CD4-positive, alpha-beta memory T cell (primary cell): ENCODE data around the gene STK40. TPM values are rescaled to one million over a fixed set of nuclear protein-coding genes. Genes with fewer than 3 reads are reported as not detected.

Source experiments
- CTCF ChIA-PET: fragments of 350-600 bp; sonication (Branson Sonifier 250); formaldehyde crosslinking; loops from one replicate; lab custom pipeline; 2021; ENCODE audit warnings: inconsistent platforms; ENCODE audit not compliant: partially characterized antibody; lab: Charles Lee
- POLR2A ChIA-PET: fragments of 350-600 bp; sonication (Branson Sonifier 250); formaldehyde crosslinking; loops from one replicate; lab custom pipeline; 2021; ENCODE audit not compliant: partially characterized antibody; lab: Charles Lee
- DNase-seq, 5 donors: peaks; one replicate each; pipeline versions ENCODE4 v3.0.0 to v3.0.0-alpha.2; 2020 to 2022; ENCODE audit warnings: mixed read lengths in 1 of 5
- H3K27ac ChIP-seq: one replicate; pipeline ENCODE4 v1.7.0; 2013; ENCODE audit warnings: low read depth, low read length
- H3K27me3 ChIP-seq: 2 replicates; pipeline ENCODE4 v1.7.0; 2013; ENCODE audit warnings: mild to moderate bottlenecking, low read length, moderate library complexity; ENCODE audit not compliant: insufficient read depth
- H3K36me3 ChIP-seq: 2 replicates; pipeline ENCODE4 v1.7.0; 2013; ENCODE audit warnings: mild to moderate bottlenecking, low read length, moderate library complexity; ENCODE audit not compliant: insufficient read depth
- H3K4me1 ChIP-seq: 2 replicates; pipeline ENCODE4 v1.7.0; 2013; ENCODE audit warnings: mild to moderate bottlenecking, low read length, moderate library complexity; ENCODE audit not compliant: insufficient read depth
- H3K4me3 ChIP-seq, 2 donors: one replicate each; pipeline ENCODE4 v1.7.0; 2013; ENCODE audit warnings: low read length in 2 of 2, mild to moderate bottlenecking in 1 of 2
- H3K9me3 ChIP-seq, 2 donors: one replicate each; pipeline ENCODE4 v1.7.0; 2013; ENCODE audit warnings: low read length in 2 of 2, control low read depth in 1 of 2; ENCODE audit not compliant: control insufficient read depth in 1 of 2
- H3K27ac Mint-ChIP-seq, 7 donors: one replicate each; pipeline ENCODE4 v1.8.0; 2020 to 2021; ENCODE audit warnings: mixed read lengths in 7 of 7, mild to moderate bottlenecking in 6 of 7, inconsistent platforms in 3 of 7, moderate library complexity in 3 of 7
- H3K27me3 Mint-ChIP-seq, 2 donors: one replicate each; pipeline ENCODE4 v1.8.0; 2020 to 2021; ENCODE audit warnings: mixed read lengths in 2 of 2
- H3K36me3 Mint-ChIP-seq, 2 donors: one replicate each; pipeline ENCODE4 v1.8.0; 2020 to 2021; ENCODE audit warnings: mixed read lengths in 2 of 2, inconsistent platforms in 1 of 2, mild to moderate bottlenecking in 1 of 2
- H3K4me1 Mint-ChIP-seq, 4 donors: one replicate each; pipeline ENCODE4 v1.8.0; 2020 to 2021; ENCODE audit warnings: mixed read lengths in 4 of 4, mild to moderate bottlenecking in 1 of 4
- H3K4me3 Mint-ChIP-seq, 8 donors: one replicate each; pipeline ENCODE4 v1.8.0; 2020 to 2021; ENCODE audit warnings: mixed read lengths in 8 of 8, mild to moderate bottlenecking in 7 of 8, moderate library complexity in 6 of 8, inconsistent platforms in 3 of 8
- H3K9me3 Mint-ChIP-seq, 8 donors: one replicate each; pipeline ENCODE4 v1.8.0; 2020 to 2021; ENCODE audit warnings: mixed read lengths in 8 of 8, mild to moderate bottlenecking in 5 of 8, inconsistent platforms in 3 of 8, moderate library complexity in 1 of 8
- intact Hi-C: fragments of 100-400 bp; cut with micrococcal nuclease; formaldehyde crosslinking; loops from one replicate; pipeline ENCODE4 v1.15.1; 2023
- polyA plus RNA-seq, 2 donors: library from polyadenylated mRNA; unstranded; fragments of 300-500 nt; fragmentation: Illumina TruSeq; gene quantifications; one replicate each; pipeline ENCODE4 v1.2.3, GENCODE V29; 2021
- total RNA-seq, 2 experiments: library from RNA; stranded (reverse); gene quantifications; one replicate each; pipeline ENCODE4 v1.2.3, GENCODE V29; 2021

Gene STK40
- total and polyA plus RNA-seq, 4 experiments from 2014 or later: 26.6 to 57.4 (median 51.0) TPM

DNA sequence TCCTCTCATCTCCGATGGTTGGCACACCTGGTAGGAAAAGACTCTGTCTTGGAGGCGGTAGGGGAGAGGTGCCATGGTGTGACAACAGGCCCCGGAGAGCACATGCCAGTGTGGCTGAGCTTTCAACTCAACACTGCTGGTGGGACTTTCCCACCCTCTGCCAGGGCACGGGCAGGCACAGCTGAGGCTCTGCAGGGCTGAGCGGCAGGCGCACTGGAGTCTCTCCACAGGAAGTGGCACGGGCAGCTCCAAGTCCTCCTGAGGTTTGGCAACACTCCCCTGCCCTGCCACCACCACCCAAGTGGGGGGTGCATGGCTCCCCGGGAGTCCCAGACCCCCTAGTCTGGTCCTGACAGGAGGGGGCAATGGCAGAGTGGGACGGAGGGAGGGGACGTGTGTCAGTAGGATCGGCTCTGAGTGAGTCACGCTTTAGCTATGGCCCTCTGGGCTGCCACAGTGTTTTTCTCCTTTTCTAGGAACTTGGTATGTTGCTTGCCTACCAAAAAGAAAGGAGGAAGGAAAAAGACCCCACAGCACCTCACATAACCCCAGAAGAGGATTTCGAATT lies 35.0 kb downstream of the STK40 start:
- ChIA-PET CTCF (interaction anchor here (0.6 to 15.0 kb wide), 8 partner anchors 8 to 109 kb away, joined by 3 to 107 read pairs (median 5); partner anchors contain the start of gene LSM10), POLR2A (interaction anchor here (0.7 to 8.7 kb wide), 7 partner anchors 8 to 1509 kb away, joined by 3 to 73 read pairs (median 5); partner anchors contain the start of genes LSM10 and STK40)
- peaks cover 24% of the 10 kb centered on the region for H3K4me1 ChIP-seq
- peaks cover 10 to 37% (median 22%) of the 10 kb centered on the region in 4 donors for H3K4me1 Mint-ChIP-seq
- peak overlapping the region; percentile 66 to 91 (median 83) for H3K27ac Mint-ChIP-seq
- H3K9me3 ChIP-seq: no peaks in the 10 kb centered on the region
- H3K4me3 ChIP-seq: no peak overlapping the region
- H3K27me3 Mint-ChIP-seq: no peaks in the 10 kb centered on the region
- peak; percentile 42 to 82 (median 53) for DNase-seq
- peaks cover 26 to 65% of the 10 kb centered on the region in 2 donors for H3K36me3 Mint-ChIP-seq
- intact Hi-C loops: loop anchor here (1.0 to 2.0 kb wide), 2 partner anchors 18 to 36 kb away; no protein-coding TSS in a partner anchor
- no peaks in the 10 kb centered on the region for H3K27me3 ChIP-seq
- H3K36me3 ChIP-seq: peaks cover 53% of the 10 kb centered on the region
- H3K9me3 Mint-ChIP-seq: no peaks in the 10 kb centered on the region
- peak overlapping the region in 7 of 8 donors; percentile 10 to 66 (median 58) for H3K4me3 Mint-ChIP-seq
- H3K27ac ChIP-seq: peak overlapping the region; percentile 19

DNA sequence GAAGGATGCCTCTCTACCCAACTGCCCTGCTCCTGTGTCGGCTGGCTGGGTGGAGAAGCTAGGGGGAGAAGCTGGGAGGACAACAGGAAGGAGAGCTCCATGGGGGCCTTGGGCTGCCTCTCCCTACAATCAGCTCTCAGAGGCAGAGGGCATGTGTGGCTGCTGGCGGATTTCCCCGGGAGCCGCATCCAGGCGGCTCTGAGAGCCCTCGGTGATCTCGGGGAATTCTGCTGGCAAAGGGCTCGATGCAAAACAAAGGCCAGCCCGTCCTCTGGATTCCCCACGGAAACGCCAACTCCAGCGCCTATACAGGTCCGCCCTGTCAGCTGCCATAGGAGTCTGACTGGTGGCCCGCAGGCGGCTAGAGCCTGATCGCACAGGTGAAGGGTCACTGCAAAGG lies 35.9 kb downstream of the STK40 start:
- peaks cover 10 to 40% (median 23%) of the 10 kb centered on the region in 4 donors for H3K4me1 Mint-ChIP-seq
- peak overlapping the region in 2 of 7 donors; percentile 64 to 85 for H3K27ac Mint-ChIP-seq
- H3K27ac ChIP-seq: no peak overlapping the region
- H3K27me3 Mint-ChIP-seq: no peaks in the 10 kb centered on the region
- no peaks in the 10 kb centered on the region for H3K9me3 ChIP-seq
- H3K9me3 Mint-ChIP-seq: no peaks in the 10 kb centered on the region
- peaks cover 53% of the 10 kb centered on the region for H3K36me3 ChIP-seq
- ChIA-PET CTCF (interaction anchor here (0.6 to 15.0 kb wide), 7 partner anchors 7 to 110 kb away, joined by 3 to 107 read pairs (median 6); partner anchors contain the start of gene LSM10), POLR2A (interaction anchor here (0.7 to 8.7 kb wide), 4 partner anchors 17 to 70 kb away, joined by 3 to 73 read pairs (median 6); partner anchors contain the start of gene LSM10)
- H3K27me3 ChIP-seq: no peaks in the 10 kb centered on the region
- intact Hi-C loops: loop anchor here (2.0 kb wide), 1 partner anchor 19 kb away; no protein-coding TSS in a partner anchor
- H3K4me3 Mint-ChIP-seq: no peak overlapping the region
- H3K4me1 ChIP-seq: peaks cover 24% of the 10 kb centered on the region
- DNase-seq: no peak
- H3K4me3 ChIP-seq: no peak overlapping the region
- H3K36me3 Mint-ChIP-seq: peaks cover 26 to 65% of the 10 kb centered on the region in 2 donors

DNA sequence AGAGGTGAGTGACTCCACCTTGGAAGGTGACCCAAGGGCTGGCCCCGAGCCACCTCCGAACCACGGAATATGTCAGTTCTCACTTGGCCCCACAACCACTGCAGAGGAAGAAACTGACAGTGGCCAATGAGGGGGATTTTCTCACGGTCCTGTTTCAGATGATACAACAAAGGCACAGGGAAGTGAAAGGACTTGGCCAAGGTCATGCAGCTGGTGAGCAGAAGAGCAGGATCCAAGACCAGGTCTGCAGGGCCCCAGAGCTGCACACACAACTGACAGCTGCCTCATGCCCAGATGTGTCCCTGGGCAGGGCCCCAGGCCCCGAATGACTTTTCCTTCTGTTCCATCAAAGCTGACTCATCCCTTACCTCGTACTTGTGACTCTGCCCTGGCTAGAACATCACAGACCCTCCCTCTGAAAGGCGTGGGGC lies 36.5 kb downstream of the STK40 start:
- no peaks in the 10 kb centered on the region for H3K27me3 ChIP-seq
- intact Hi-C loops: no loop called here
- POLR2A ChIA-PET: interaction anchor here (0.7 to 8.7 kb wide), 2 partner anchors 18 to 71 kb away, joined by 3 to 73 read pairs; no protein-coding TSS in a partner anchor
- no peaks in the 10 kb centered on the region for H3K9me3 ChIP-seq
- Mint-ChIP-seq H3K36me3 (peaks cover 22 to 66% of the 10 kb centered on the region in 2 donors), H3K27me3 (no peaks in the 10 kb centered on the region), H3K4me1 (peaks cover 10 to 42% (median 25%) of the 10 kb centered on the region in 4 donors), H3K4me3 (no peak overlapping the region), H3K9me3 (no peaks in the 10 kb centered on the region), H3K27ac (peak overlapping the region in 3 of 7 donors; percentile 12 to 85 (median 75))
- no peak overlapping the region for H3K4me3 ChIP-seq
- CTCF ChIA-PET: interaction anchor here (1.7 to 15.0 kb wide), 2 partner anchors 11 to 19 kb away, joined by 6 to 107 read pairs; no protein-coding TSS in a partner anchor
- H3K36me3 ChIP-seq: peaks cover 52% of the 10 kb centered on the region
- H3K4me1 ChIP-seq: peaks cover 24% of the 10 kb centered on the region
- no peak overlapping the region for H3K27ac ChIP-seq
- no peak for DNase-seq

DNA sequence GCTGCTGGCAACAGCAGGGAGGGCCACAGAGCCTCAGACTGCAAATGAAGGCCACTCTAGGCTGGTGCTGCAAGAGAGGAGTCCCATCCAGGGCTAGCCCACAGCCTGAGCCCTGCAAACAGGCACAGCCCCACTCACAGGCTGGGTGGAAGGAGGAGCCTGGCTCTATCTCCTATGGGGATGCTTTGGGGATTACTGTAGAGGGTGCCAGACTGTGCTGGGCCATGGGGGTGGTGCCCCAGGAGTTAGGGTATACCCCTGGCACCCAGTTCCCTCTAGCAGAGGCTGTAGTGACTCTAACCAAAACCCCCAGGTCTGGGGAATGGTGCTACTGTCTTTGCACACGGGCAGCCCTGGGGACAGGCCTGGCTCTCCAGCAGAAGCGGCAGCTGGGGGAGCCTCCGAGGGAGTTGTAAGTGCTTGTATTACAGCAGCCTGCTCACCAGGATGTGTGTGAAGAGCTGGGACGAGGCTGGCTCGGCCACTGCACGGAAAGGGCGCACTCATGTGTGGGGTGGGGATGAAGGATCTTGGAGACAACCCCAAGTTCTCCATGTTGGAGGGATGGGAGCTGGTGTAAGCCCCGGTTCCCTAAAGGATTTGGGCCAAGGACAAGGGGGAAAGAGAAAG lies 38.9 kb downstream of the STK40 start:
- Mint-ChIP-seq H3K9me3 (no peaks in the 10 kb centered on the region), H3K36me3 (peaks cover 24 to 53% of the 10 kb centered on the region in 2 donors), H3K4me1 (peaks cover 10 to 39% (median 21%) of the 10 kb centered on the region in 4 donors), H3K27me3 (no peaks in the 10 kb centered on the region), H3K27ac (peak overlapping the region in 1 of 7 donors; percentile 10), H3K4me3 (no peak overlapping the region)
- POLR2A ChIA-PET: interaction anchor here (0.7 to 0.8 kb wide), 2 partner anchors 10 to 20 kb away, joined by 3 to 4 read pairs; no protein-coding TSS in a partner anchor
- Histone ChIP-seq H3K4me1 (peaks cover 28% of the 10 kb centered on the region), H3K4me3 (no peak overlapping the region), H3K27me3 (no peaks in the 10 kb centered on the region), H3K36me3 (peaks cover 49% of the 10 kb centered on the region), H3K27ac (no peak overlapping the region), H3K9me3 (no peaks in the 10 kb centered on the region)
- DNase-seq: no peak
- CTCF ChIA-PET: interaction anchor here (1.2 to 15.0 kb wide), 2 partner anchors 22 to 39 kb away, joined by 3 to 107 read pairs; no protein-coding TSS in a partner anchor
- intact Hi-C loops: no loop called here

DNA sequence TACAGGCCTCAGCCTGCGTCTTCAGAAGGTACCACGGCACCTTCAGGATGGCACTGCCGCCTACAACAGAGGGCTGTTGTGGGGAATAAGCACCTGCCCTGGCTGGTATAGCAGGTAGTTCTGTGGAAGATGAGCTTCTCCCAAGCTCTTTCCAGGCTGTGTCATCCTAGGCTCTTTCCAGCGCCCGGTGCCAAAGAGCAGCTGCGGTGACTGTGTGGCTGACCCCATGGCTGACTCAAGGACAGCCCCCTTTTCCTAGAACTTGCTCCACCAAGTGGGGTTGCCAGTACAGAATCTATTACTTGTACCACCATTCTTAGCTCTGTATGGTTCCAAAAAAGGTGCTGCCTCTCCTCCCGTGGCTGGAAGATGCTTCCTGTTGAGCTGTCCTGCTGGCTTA lies 40.4 kb downstream of the STK40 start:
- H3K4me3 Mint-ChIP-seq: no peak overlapping the region
- H3K36me3 ChIP-seq: peaks cover 54% of the 10 kb centered on the region
- DNase-seq: no peak
- peaks cover 0 to 2% (median 0%) of the 10 kb centered on the region in 8 donors for H3K9me3 Mint-ChIP-seq
- no peaks in the 10 kb centered on the region for H3K27me3 Mint-ChIP-seq
- no peak overlapping the region for H3K27ac ChIP-seq
- H3K9me3 ChIP-seq: no peaks in the 10 kb centered on the region
- H3K27ac Mint-ChIP-seq: peak overlapping the region in 1 of 7 donors; percentile 37
- CTCF ChIA-PET: interaction anchor here (0.8 to 6.7 kb wide), 5 partner anchors 14 to 78 kb away, joined by 3 to 122 read pairs (median 10); no protein-coding TSS in a partner anchor
- intact Hi-C loops: no loop called here
- peaks cover 13% of the 10 kb centered on the region for H3K4me1 ChIP-seq
- POLR2A ChIA-PET: interaction anchor here (0.7 to 2.1 kb wide), 5 partner anchors 11 to 74 kb away, joined by 3 to 6 read pairs (median 4); partner anchors contain the start of gene STK40
- H3K4me1 Mint-ChIP-seq: peaks cover 2 to 32% (median 9%) of the 10 kb centered on the region in 4 donors
- peaks cover 33 to 54% of the 10 kb centered on the region in 2 donors for H3K36me3 Mint-ChIP-seq
- H3K4me3 ChIP-seq: no peak overlapping the region
- no peaks in the 10 kb centered on the region for H3K27me3 ChIP-seq

DNA sequence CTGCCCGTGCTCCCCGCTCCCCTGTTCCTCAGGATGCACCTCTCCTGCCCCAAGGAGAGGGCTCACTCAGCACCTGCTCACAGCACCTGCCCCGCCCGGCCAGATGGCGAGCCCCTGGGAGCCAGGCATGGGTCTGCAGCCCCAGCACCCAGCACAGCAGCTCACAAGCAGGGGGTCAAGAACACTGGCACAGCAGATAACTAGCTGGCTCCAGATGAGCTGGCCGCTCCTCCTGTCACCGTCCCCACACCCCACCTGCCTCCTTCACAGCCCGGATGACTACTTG lies 41.4 kb downstream of the STK40 start:
- no peaks in the 10 kb centered on the region for H3K27me3 ChIP-seq
- peaks cover 11% of the 10 kb centered on the region for H3K4me1 ChIP-seq
- CTCF ChIA-PET: interaction anchor here (0.6 to 6.7 kb wide), 7 partner anchors 20 to 79 kb away, joined by 3 to 122 read pairs (median 31); partner anchors contain the start of gene STK40
- DNase-seq: no peak
- peaks cover 3 to 37% (median 10%) of the 10 kb centered on the region in 4 donors for H3K4me1 Mint-ChIP-seq
- H3K9me3 Mint-ChIP-seq: peaks cover 0 to 2% (median 0%) of the 10 kb centered on the region in 8 donors
- H3K36me3 Mint-ChIP-seq: peaks cover 35 to 55% of the 10 kb centered on the region in 2 donors
- no peaks in the 10 kb centered on the region for H3K9me3 ChIP-seq
- H3K27ac ChIP-seq: no peak overlapping the region
- POLR2A ChIA-PET: interaction anchor here (1.2 to 2.1 kb wide), 2 partner anchors 23 to 41 kb away, joined by 4 to 6 read pairs; partner anchors contain the start of gene STK40
- no peaks in the 10 kb centered on the region for H3K27me3 Mint-ChIP-seq
- H3K4me3 Mint-ChIP-seq: no peak overlapping the region
- peaks cover 54% of the 10 kb centered on the region for H3K36me3 ChIP-seq
- no peak overlapping the region for H3K4me3 ChIP-seq
- H3K27ac Mint-ChIP-seq: peak overlapping the region in 1 of 7 donors; percentile 27
- intact Hi-C loops: no loop called here
